K562 (cell line): ENCODE data around the gene PMEPA1. TPM values are rescaled to one million over a fixed set of nuclear protein-coding genes. Genes with fewer than 3 reads are reported as not detected.

Experiments
- ATAC-seq: fragments of 200-7000 bp; cut with Tn5 transposase; 3 replicates; pipeline ENCODE4 v1.9.1; 2020; ENCODE audit warnings: moderate library complexity
- BruUV-seq: library from RNA; stranded (reverse); fragments of 400-500 nt; replicated peaks from 2 replicates; lab custom pipeline; 2021; lab: Mats Ljungman, UMichigan
- CTCF ChIA-PET: fragments of 300-600 bp; formaldehyde crosslinking; extraction: SDS; loops from one replicate; lab custom pipeline; 2021; ENCODE audit warnings: low intra/inter-chr PET ratio; lab: Yijun Ruan, JAX
- POLR2A ChIA-PET: fragments of 300-600, 350-650 bp; sonication (Branson Sonifier 250); formaldehyde crosslinking; extraction: SDS; loops from one replicate; lab custom pipeline; 2021; ENCODE audit warnings: antibody characterized with exemption, inconsistent platforms; lab: Yijun Ruan, JAX
- DNase-seq, 4 experiments: peaks; one replicate each; pipeline versions ENCODE4 v3.0.0 to v3.0.0-alpha.2; 2011 to 2018; ENCODE audit warnings: low spot score in 3 of 4, mixed read lengths in 3 of 4; ENCODE audit errors: extremely low read depth in 1 of 4
- FAIRE-seq: peaks from 2 replicates; lab custom pipeline; 2011; peaks lifted over from hg19 to GRCh38; lab: Jason Lieb, UNC
- H2AFZ ChIP-seq: 2 replicates; pipeline ENCODE4 v1.6.0; 2011; ENCODE audit warnings: low read depth, low read length, control low read depth, inconsistent platforms
- H3K27ac ChIP-seq: fragments of 200-600 bp; 3 replicates; pipeline ENCODE4 v1.8.0; 2011; ENCODE audit warnings: low read depth, mild to moderate bottlenecking, control low read depth, inconsistent platforms, low read length, moderate library complexity, mixed read lengths; ENCODE audit errors: extremely low read depth
- H3K27me3 ChIP-seq, 2 experiments: fragments of 300-600 bp in 1 of 2; 2 replicates in 1 of 2; 3 replicates in 1 of 2; pipeline versions ENCODE4 v1.6.0 to v1.8.0; 2011; ENCODE audit warnings: inconsistent platforms in 2 of 2, low read length in 2 of 2, mild to moderate bottlenecking in 1 of 2, mixed read lengths in 1 of 2, moderate library complexity in 1 of 2; ENCODE audit not compliant: control insufficient read depth in 2 of 2, insufficient read depth in 2 of 2
- H3K36me3 ChIP-seq: fragments of 300-600 bp; 3 replicates; pipeline ENCODE4 v1.8.0; 2011; ENCODE audit warnings: mild to moderate bottlenecking, low read length, inconsistent platforms; ENCODE audit not compliant: control insufficient read depth, insufficient read depth
- H3K4me1 ChIP-seq, 2 experiments: fragments of 200-600 bp in 1 of 2; replicated peaks in 1 of 2; 2 replicates in 1 of 2; 3 replicates in 1 of 2; pipeline versions ENCODE4 v1.5.1 to v1.8.0; 2011; ENCODE audit warnings: inconsistent platforms in 2 of 2, low read length in 2 of 2, mild to moderate bottlenecking in 1 of 2, mixed read lengths in 1 of 2, moderate library complexity in 1 of 2; ENCODE audit not compliant: control insufficient read depth in 2 of 2, insufficient read depth in 2 of 2
- H3K4me2 ChIP-seq: 2 replicates; pipeline ENCODE4 v1.6.1; 2011; ENCODE audit warnings: low read length, control low read depth, inconsistent platforms, mixed read lengths; ENCODE audit not compliant: insufficient read depth
- H3K4me3 ChIP-seq: fragments of 200-600 bp; sonication (generic), shearing (Covaris generic); 2 replicates; pipeline ENCODE4 v1.5.1; 2016; ENCODE audit warnings: control low read depth, inconsistent platforms
- H3K79me2 ChIP-seq: fragments of 200-600 bp; 3 replicates; pipeline ENCODE4 v1.8.0; 2011; ENCODE audit warnings: low read length, inconsistent platforms; ENCODE audit not compliant: control insufficient read depth, insufficient read depth
- H3K9ac ChIP-seq, 2 experiments: 2 replicates each; pipeline versions ENCODE4 v1.6.0 to v1.6.1; 2011; ENCODE audit warnings: low read depth in 2 of 2, low read length in 2 of 2, control low read depth in 1 of 2, inconsistent platforms in 1 of 2, mild to moderate bottlenecking in 1 of 2, mixed read lengths in 1 of 2; ENCODE audit not compliant: insufficient read depth in 1 of 2
- H3K9me1 ChIP-seq: one replicate; pipeline ENCODE4 v1.6.0; 2011; ENCODE audit warnings: inconsistent platforms, mild to moderate bottlenecking, low read length, moderate library complexity; ENCODE audit not compliant: control insufficient read depth, insufficient read depth
- H3K9me3 ChIP-seq: replicated peaks from 2 replicates; pipeline ENCODE4 v1.5.1; 2011; ENCODE audit warnings: low read depth, low read length, inconsistent platforms; ENCODE audit not compliant: control insufficient read depth, insufficient read depth
- H4K20me1 ChIP-seq: replicated peaks from 2 replicates; pipeline ENCODE4 v1.6.1; 2011; ENCODE audit warnings: low read length, inconsistent platforms, mixed read lengths; ENCODE audit not compliant: control insufficient read depth, insufficient read depth
- ADNP ChIP-seq: fragments of 200-800 bp; sonication (Bioruptor generic); IDR thresholded peaks from 2 replicates; pipeline ENCODE4 v1.6.1; 2016; ENCODE audit warnings: missing genetic modification characterization, missing compliant biosample characterization
- CBFA2T3 ChIP-seq: fragments of 450-650 bp; IDR thresholded peaks from 2 replicates; pipeline ENCODE4 v1.6.1; 2017
- CBFB ChIP-seq: sonication (generic); formaldehyde crosslinking; IDR thresholded peaks from 2 replicates; pipeline ENCODE4 v1.4.0; 2020; ENCODE audit warnings: mild to moderate bottlenecking, missing genetic modification reagents
- CCAR2 ChIP-seq: fragments of 200-400 bp; formaldehyde crosslinking; IDR thresholded peaks from 2 replicates; pipeline ENCODE4 v1.6.1; 2017; ENCODE audit warnings: mild to moderate bottlenecking, low read depth, low read length
- HDGF ChIP-seq: fragments of 450-650 bp; IDR thresholded peaks from 2 replicates; pipeline ENCODE4 v1.6.1; 2016
- KAT2B ChIP-seq: IDR thresholded peaks from one replicate; pipeline ENCODE4 v1.6.1; 2012; ENCODE audit warnings: low read depth, mild to moderate bottlenecking, control low read depth, inconsistent platforms, low read length, moderate library complexity
- MBD2 ChIP-seq: sonication (generic); IDR thresholded peaks from 2 replicates; pipeline ENCODE4 v1.6.1; 2016; ENCODE audit warnings: low read depth, borderline replicate concordance
- RB1 ChIP-seq: fragments of 450-650 bp; IDR thresholded peaks from 2 replicates; pipeline ENCODE4 v1.6.1; 2017; ENCODE audit warnings: low read depth, mild to moderate bottlenecking
- RUNX1 ChIP-seq: sonication (generic); IDR thresholded peaks from 2 replicates; pipeline ENCODE4 v1.6.1; 2016; ENCODE audit warnings: antibody characterized with exemption, low read depth
- TCF7 ChIP-seq: sonication (generic); IDR thresholded peaks from 2 replicates; pipeline ENCODE4 v1.6.1; 2016; ENCODE audit warnings: antibody characterized with exemption, borderline replicate concordance
- TEAD4 ChIP-seq, 2 experiments: sonication (generic) in 1 of 2; formaldehyde crosslinking in 1 of 2; IDR thresholded peaks; 2 replicates each; pipeline versions ENCODE4 v1.6.1 to v1.8.0; 2012 to 2022; ENCODE audit warnings: borderline replicate concordance in 1 of 2, inconsistent platforms in 1 of 2, low read length in 1 of 2, mild to moderate bottlenecking in 1 of 2, missing genetic modification reagents in 1 of 2
- WGBS: fragments of 100-300 bp; shearing (Covaris generic); methylation state at CpG from one replicate; pipeline ENCODE4 v1.1.6; 2016; ENCODE audit warnings: low coverage, mixed read lengths; ENCODE audit not compliant: insufficient coverage; ENCODE audit errors: missing lambda C conversion rate; 5-methylcytosine and 5-hydroxymethylcytosine counted together
- in situ Hi-C: fragments of 300-500 bp; cut with MboI; formaldehyde crosslinking; loops from 4 replicates; pipeline ENCODE4 v1.15.0; 2018; ENCODE audit warnings: inconsistent platforms, mixed read lengths
- intact Hi-C: fragments of 100-400 bp; cut with micrococcal nuclease; formaldehyde crosslinking; loops from 2 replicates; pipeline ENCODE4 v1.14.2; 2022
- polyA plus RNA-seq, 8 experiments: library from polyadenylated mRNA; depleted of rRNA in 4 of 8; stranded (reverse) in 5 of 8; unstranded in 3 of 8; fragments of >200 nt; fragmentation: Nextera tagmentation in 2 of 8; fragmentation: Illumina TruSeq in 1 of 8; extraction: Ambion mirVana in 2 of 8; extraction: Trizol in 1 of 8; gene quantifications; 2 replicates each; pipeline versions ENCODE4 v1.2.1 to v1.2.3, GENCODE V29; 2011 to 2014; ENCODE audit warnings: inconsistent platforms in 1 of 8, missing spikeins in 1 of 8
- total RNA-seq, 7 experiments: library from RNA; depleted of rRNA in 6 of 7; stranded (reverse); fragments of >200 nt in 6 of 7; fragmentation: Illumina TruSeq in 2 of 7; extraction: Trizol in 2 of 7; gene quantifications; 2 replicates each; pipeline versions ENCODE4 v1.2.1 to v1.2.3, GENCODE V29; 2011 to 2021; ENCODE audit warnings: low replicate concordance in 1 of 7
- TF ChIP-seq, protein P1 (sequence below): sonication (generic); formaldehyde crosslinking; IDR thresholded peaks from 2 replicates; pipeline ENCODE4 v1.8.0; 2022; ENCODE audit warnings: missing genetic modification reagents, mild to moderate bottlenecking, borderline replicate concordance
- TF ChIP-seq, protein P2 (sequence below): fragments of 450-650 bp; IDR thresholded peaks from 2 replicates; pipeline ENCODE4 v1.6.1; 2016; ENCODE audit warnings: low read depth, mild to moderate bottlenecking, moderate library complexity
- TF ChIP-seq, protein P3 (sequence below): IDR thresholded peaks from 2 replicates; pipeline ENCODE4 v1.6.1; 2011; ENCODE audit not compliant: insufficient read length; ENCODE audit errors: extremely low read depth

The PMEPA1 gene
- total and polyA plus RNA-seq, 9 of the 15 experiments (the other 6 are each of a cell fraction or from before 2014, with no cell fraction given): 0.16 TPM; not detected in 8

DNA sequence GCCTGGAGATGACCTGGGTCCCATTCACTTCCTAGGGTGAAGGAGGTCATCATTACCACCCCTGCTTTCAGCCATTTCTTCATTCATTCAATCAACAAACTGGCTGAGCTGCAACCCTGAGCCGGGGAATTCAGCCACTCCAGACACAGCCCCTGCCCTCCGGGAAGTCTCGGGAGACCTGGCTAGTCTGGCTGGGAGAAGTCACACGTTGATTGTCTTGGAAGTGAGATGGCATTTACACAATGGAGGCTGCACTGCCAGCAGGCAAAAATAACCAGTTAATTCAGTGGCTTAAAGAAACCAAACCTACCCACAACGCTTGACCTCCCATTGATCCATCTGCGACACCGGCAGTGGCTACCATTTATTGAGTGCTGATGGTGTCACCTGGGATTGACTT lies 2.0 kb upstream of the PMEPA1 start:
- ChIA-PET POLR2A (interaction anchor here (1.1 kb wide), 1 partner anchor 39 kb away, joined by 4 read pairs; no protein-coding TSS in a partner anchor), CTCF (no interaction called here)
- DNase-seq: no peak
- H3K36me3 ChIP-seq: no peaks in the 10 kb centered on the region
- BruUV-seq: no TSS peak
- peaks cover 0 to 21% of the 10 kb centered on the region in 2 experiments; a peak in 2 of 5 replicates for H3K4me1 ChIP-seq
- TF ChIP-seq TCF7: no peak
- no peak for TF ChIP-seq RUNX1
- TF ChIP-seq MBD2: no peak
- TF ChIP-seq, protein P1, sequence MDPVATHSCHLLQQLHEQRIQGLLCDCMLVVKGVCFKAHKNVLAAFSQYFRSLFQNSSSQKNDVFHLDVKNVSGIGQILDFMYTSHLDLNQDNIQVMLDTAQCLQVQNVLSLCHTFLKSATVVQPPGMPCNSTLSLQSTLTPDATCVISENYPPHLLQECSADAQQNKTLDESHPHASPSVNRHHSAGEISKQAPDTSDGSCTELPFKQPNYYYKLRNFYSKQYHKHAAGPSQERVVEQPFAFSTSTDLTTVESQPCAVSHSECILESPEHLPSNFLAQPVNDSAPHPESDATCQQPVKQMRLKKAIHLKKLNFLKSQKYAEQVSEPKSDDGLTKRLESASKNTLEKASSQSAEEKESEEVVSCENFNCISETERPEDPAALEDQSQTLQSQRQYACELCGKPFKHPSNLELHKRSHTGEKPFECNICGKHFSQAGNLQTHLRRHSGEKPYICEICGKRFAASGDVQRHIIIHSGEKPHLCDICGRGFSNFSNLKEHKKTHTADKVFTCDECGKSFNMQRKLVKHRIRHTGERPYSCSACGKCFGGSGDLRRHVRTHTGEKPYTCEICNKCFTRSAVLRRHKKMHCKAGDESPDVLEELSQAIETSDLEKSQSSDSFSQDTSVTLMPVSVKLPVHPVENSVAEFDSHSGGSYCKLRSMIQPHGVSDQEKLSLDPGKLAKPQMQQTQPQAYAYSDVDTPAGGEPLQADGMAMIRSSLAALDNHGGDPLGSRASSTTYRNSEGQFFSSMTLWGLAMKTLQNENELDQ (CRISPR knock-in tag): no peak
- TF ChIP-seq ADNP (tag): no peak
- TF ChIP-seq HDGF: no peak
- no peak for TF ChIP-seq CBFA2T3
- TF ChIP-seq, protein P2, sequence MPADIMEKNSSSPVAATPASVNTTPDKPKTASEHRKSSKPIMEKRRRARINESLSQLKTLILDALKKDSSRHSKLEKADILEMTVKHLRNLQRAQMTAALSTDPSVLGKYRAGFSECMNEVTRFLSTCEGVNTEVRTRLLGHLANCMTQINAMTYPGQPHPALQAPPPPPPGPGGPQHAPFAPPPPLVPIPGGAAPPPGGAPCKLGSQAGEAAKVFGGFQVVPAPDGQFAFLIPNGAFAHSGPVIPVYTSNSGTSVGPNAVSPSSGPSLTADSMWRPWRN: no peak
- TF ChIP-seq, protein P3, sequence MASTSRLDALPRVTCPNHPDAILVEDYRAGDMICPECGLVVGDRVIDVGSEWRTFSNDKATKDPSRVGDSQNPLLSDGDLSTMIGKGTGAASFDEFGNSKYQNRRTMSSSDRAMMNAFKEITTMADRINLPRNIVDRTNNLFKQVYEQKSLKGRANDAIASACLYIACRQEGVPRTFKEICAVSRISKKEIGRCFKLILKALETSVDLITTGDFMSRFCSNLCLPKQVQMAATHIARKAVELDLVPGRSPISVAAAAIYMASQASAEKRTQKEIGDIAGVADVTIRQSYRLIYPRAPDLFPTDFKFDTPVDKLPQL: no peak
- TF ChIP-seq TEAD4 (IDR thresholded peaks at IDR 0.05; ENCODE audit: low read length): no peak
- no peak for TF ChIP-seq TEAD4 (CRISPR knock-in tag; IDR thresholded peaks at IDR 0.05; ENCODE audit: borderline replicate concordance)
- no peak for TF ChIP-seq KAT2B
- no peak for TF ChIP-seq CCAR2
- TF ChIP-seq RB1: no peak
- TF ChIP-seq CBFB (CRISPR knock-in tag): no peak
- peaks cover 42 to 77% of the 10 kb centered on the region in 2 experiments for H3K27me3 ChIP-seq
- H2AFZ ChIP-seq: no peak overlapping the region
- WGBS: 0% methylated on average over 7 of the region's 7 CpGs
- no peak for ATAC-seq
- H3K4me2 ChIP-seq: no peak overlapping the region
- H3K9me3 ChIP-seq: no peaks in the 10 kb centered on the region
- no peak overlapping the region for H3K9ac ChIP-seq
- H3K9me1 ChIP-seq: no peaks in the 10 kb centered on the region
- H3K27ac ChIP-seq: no peak overlapping the region
- FAIRE-seq: no peak
- peaks cover 21% of the 10 kb centered on the region for H4K20me1 ChIP-seq
- intact Hi-C loops (no loop called here), in situ Hi-C loops (no loop called here)
- H3K4me3 ChIP-seq: no peak overlapping the region
- H3K79me2 ChIP-seq: no peaks in the 10 kb centered on the region
